Loucy (cell line): ENCODE results near the gene MET.

Source experiments
- H2AFZ ChIP-seq: fragments of 200-600 bp; sonication (generic); 2 replicates; pipeline ENCODE4 v1.6.0; 2016; ENCODE audit warnings: antibody characterized with exemption, mild to moderate bottlenecking, low read length, moderate library complexity
- H3F3A ChIP-seq: fragments of 200-600 bp; 2 replicates; pipeline ENCODE4 v1.6.0; 2016; ENCODE audit warnings: antibody characterized with exemption, low read depth, mild to moderate bottlenecking
- H3K27me3 ChIP-seq: fragments of 200-600 bp; sonication (generic); 2 replicates; pipeline ENCODE4 v1.6.1; 2014; ENCODE audit warnings: low read length, mild to moderate bottlenecking; ENCODE audit not compliant: insufficient read depth, poor library complexity, severe bottlenecking
- H3K36me3 ChIP-seq: fragments of 200-600 bp; sonication (generic); 2 replicates; pipeline ENCODE4 v1.6.1; 2016; ENCODE audit warnings: low read length; ENCODE audit not compliant: insufficient read depth
- H3K4me1 ChIP-seq: fragments of 200-600 bp; sonication (generic); 2 replicates; pipeline ENCODE4 v1.5.1; 2014; ENCODE audit warnings: low read length, mild to moderate bottlenecking; ENCODE audit not compliant: insufficient read depth, poor library complexity, severe bottlenecking
- H3K4me2 ChIP-seq: fragments of 200-600 bp; sonication (generic); 2 replicates; pipeline ENCODE4 v1.6.0; 2014; ENCODE audit warnings: antibody characterized with exemption, low read length, low read depth, mild to moderate bottlenecking; ENCODE audit not compliant: poor library complexity, severe bottlenecking
- H3K4me3 ChIP-seq: fragments of 200-600 bp; sonication (generic); 2 replicates; pipeline ENCODE4 v1.5.1; 2014; ENCODE audit warnings: low read length, mild to moderate bottlenecking, mixed read lengths; ENCODE audit not compliant: poor library complexity, severe bottlenecking
- H3K79me2 ChIP-seq: fragments of 200-600 bp; sonication (generic); 2 replicates; pipeline ENCODE4 v1.6.1; 2014; ENCODE audit warnings: low read length; ENCODE audit not compliant: insufficient read depth
- H3K9ac ChIP-seq: fragments of 200-600 bp; sonication (generic); 2 replicates; pipeline ENCODE4 v1.6.0; 2014; ENCODE audit warnings: mild to moderate bottlenecking, low read depth, low read length, moderate library complexity; ENCODE audit not compliant: poor library complexity, severe bottlenecking
- H3K9me2 ChIP-seq: fragments of 200-600 bp; sonication (generic); replicated peaks from 2 replicates; pipeline ENCODE4 v1.6.1; 2016; ENCODE audit warnings: low read depth, low read length, mixed read lengths
- H3K9me3 ChIP-seq: fragments of 200-600 bp; sonication (generic); 2 replicates; pipeline ENCODE4 v1.6.1; 2014; ENCODE audit warnings: mild to moderate bottlenecking, antibody characterized with exemption, low read length, low read depth; ENCODE audit not compliant: insufficient read depth
- H4K20me1 ChIP-seq: fragments of 200-600 bp; sonication (generic); 2 replicates; pipeline ENCODE4 v1.6.0; 2014; ENCODE audit warnings: antibody characterized with exemption, low read length, mild to moderate bottlenecking; ENCODE audit not compliant: insufficient read depth, poor library complexity, severe bottlenecking
- CTCF ChIP-seq: fragments of 200-600 bp; sonication (generic); conservative IDR thresholded peaks from 2 replicates; pipeline ENCODE4 v1.5.1; 2014; ENCODE audit warnings: mild to moderate bottlenecking, antibody characterized with exemption, low read length
- EZH2phosphoT487 ChIP-seq: fragments of 200-600 bp; IDR thresholded peaks from 2 replicates; pipeline ENCODE4 v1.6.1; 2018; ENCODE audit warnings: antibody characterized with exemption, mild to moderate bottlenecking, moderate library complexity, borderline replicate concordance

Gene MET

GRCh38 chr7:116630357-116630756, 41.6 kb upstream of the MET start:
- H3K9me3 ChIP-seq, result no peaks in the 10 kb centered on the region
- no peaks in the 10 kb centered on the region for H4K20me1 ChIP-seq
- H3K9me2 ChIP-seq, result no peaks in the 10 kb centered on the region
- H3K4me2 ChIP-seq, result no peak overlapping the region
- no peaks in the 10 kb centered on the region for H3K4me1 ChIP-seq
- H3K36me3 ChIP-seq, result no peaks in the 10 kb centered on the region
- H2AFZ ChIP-seq, result no peak overlapping the region; the same call in 1 of the 2 replicates
- no peaks in the 10 kb centered on the region for H3K27me3 ChIP-seq
- no peak for TF ChIP-seq EZH2phosphoT487
- no peak for TF ChIP-seq CTCF
- H3K9ac ChIP-seq, result no peak overlapping the region
- H3F3A ChIP-seq, result no peaks in the 10 kb centered on the region
- no peaks in the 10 kb centered on the region for H3K79me2 ChIP-seq
- no peak overlapping the region for H3K4me3 ChIP-seq

- Histone ChIP-seq H3F3A (no peaks in the 10 kb centered on the region), H3K36me3 (no peaks in the 10 kb centered on the region), H3K4me3 (no peak overlapping the region), H3K4me2 (no peak overlapping the region), H3K27me3 (no peaks in the 10 kb centered on the region), H3K4me1 (no peaks in the 10 kb centered on the region), H3K9me3 (no peaks in the 10 kb centered on the region), H2AFZ (no peak overlapping the region; the same call in 1 of the 2 replicates), H4K20me1 (no peaks in the 10 kb centered on the region), H3K79me2 (no peaks in the 10 kb centered on the region), H3K9me2 (no peaks in the 10 kb centered on the region), H3K9ac (no peak overlapping the region)
- TF ChIP-seq CTCF (no peak), EZH2phosphoT487 (no peak)
Measured at GRCh38 chr7:116630932-116631671, 40.9 kb upstream of the MET start.

GRCh38 chr7:116631676-116632075, 40.3 kb upstream of the MET start:
- H3K9me2 ChIP-seq, result no peaks in the 10 kb centered on the region
- no peaks in the 10 kb centered on the region for H3K36me3 ChIP-seq
- H3K4me2 ChIP-seq, result no peak overlapping the region
- no peaks in the 10 kb centered on the region for H3K79me2 ChIP-seq
- no peaks in the 10 kb centered on the region for H3K27me3 ChIP-seq
- H3F3A ChIP-seq, result no peaks in the 10 kb centered on the region
- H3K9ac ChIP-seq, result no peak overlapping the region
- H3K9me3 ChIP-seq, result no peaks in the 10 kb centered on the region
- H3K4me1 ChIP-seq, result no peaks in the 10 kb centered on the region
- no peak overlapping the region for H2AFZ ChIP-seq
- no peak overlapping the region for H3K4me3 ChIP-seq
- no peaks in the 10 kb centered on the region for H4K20me1 ChIP-seq
- no peak for TF ChIP-seq CTCF
- TF ChIP-seq EZH2phosphoT487, result no peak
